HFFc6 (cell line): ENCODE measurements around the gene MAPK14. TPM values are rescaled to one million over a fixed set of nuclear protein-coding genes. Genes with fewer than 3 reads are reported as not detected.
"Not testable (repeated sequence)": the region's sequence is repeated elsewhere in the genome, so short reads cannot be mapped to it uniquely, and the experiment has no call there.

Experiments used
- DNase-seq: peaks from one replicate; pipeline ENCODE4 v3.0.0-alpha.2; 2018
- H3K27ac Mint-ChIP-seq: 2 replicates; pipeline ENCODE4 v1.8.0; 2020; ENCODE audit warnings: mild to moderate bottlenecking, mixed read lengths
- H3K27me3 Mint-ChIP-seq: 2 replicates; pipeline ENCODE4 v1.8.0; 2021; ENCODE audit warnings: mild to moderate bottlenecking, moderate library complexity, mixed read lengths; ENCODE audit not compliant: insufficient read depth
- H3K36me3 Mint-ChIP-seq: 2 replicates; pipeline ENCODE4 v1.8.0; 2021; ENCODE audit warnings: low read depth, mixed read lengths
- H3K4me1 Mint-ChIP-seq: 2 replicates; pipeline ENCODE4 v1.8.0; 2020; ENCODE audit warnings: low read depth, mixed read lengths
- H3K4me3 Mint-ChIP-seq: 2 replicates; pipeline ENCODE4 v1.8.0; 2020; ENCODE audit warnings: mild to moderate bottlenecking, moderate library complexity, mixed read lengths
- H3K9me3 Mint-ChIP-seq: 2 replicates; pipeline ENCODE4 v1.8.0; 2020; ENCODE audit warnings: mild to moderate bottlenecking, mixed read lengths
- long read RNA-seq: library from polyadenylated mRNA; unstranded; transcript quantifications from one replicate; pipeline ENCODE4 v2.0.0, GENCODE V29; 2019
- total RNA-seq, 6 experiments: library from RNA; stranded (reverse); fragmentation: NEBNext Ultra II Directional; extraction: Animal tissue kit (Norgen Biotek cat#: 25700); gene quantifications; 2 replicates in 1 of 6; 3 replicates in 5 of 6; pipeline ENCODE4 v1.2.3, GENCODE V29; 2021
- TF ChIP-seq, protein P1 (sequence below): fragments of 200-600 bp; sonication (generic); IDR thresholded peaks from 2 replicates; pipeline ENCODE4 v1.5.0; 2021; ENCODE audit warnings: antibody characterized with exemption, mild to moderate bottlenecking

Gene MAPK14
- 10 to 100 TPM; 34.1 to 40.4 (median 37.1) TPM for total RNA-seq
- long read RNA-seq, full-length matches to known transcripts: 4 of 14 reads
- long read RNA-seq, partial matches to known transcripts: 3 of 14 reads
- long read RNA-seq, other reads (novel, unspliced or antisense): 7 of 14 reads

GRCh38 chr6:36027501-36028087 lies at the start of gene MAPK14:
MAPK14 (plus strand) TSS chr6:36027808; CDS start chr6:36028158, 350 bp downstream.
- H3K27ac Mint-ChIP-seq: peak within 1 kb of the TSS; percentile 94
- peak; percentile 100 for DNase-seq
- peaks cover 2% of the 10 kb centered on the region for H3K27me3 Mint-ChIP-seq
- H3K36me3 Mint-ChIP-seq: peaks cover 10% of the 10 kb centered on the region
- H3K4me3 Mint-ChIP-seq: peak within 1 kb of the TSS; percentile 100
- peaks cover 46% of the 10 kb centered on the region for H3K4me1 Mint-ChIP-seq
- TF ChIP-seq, protein P1, sequence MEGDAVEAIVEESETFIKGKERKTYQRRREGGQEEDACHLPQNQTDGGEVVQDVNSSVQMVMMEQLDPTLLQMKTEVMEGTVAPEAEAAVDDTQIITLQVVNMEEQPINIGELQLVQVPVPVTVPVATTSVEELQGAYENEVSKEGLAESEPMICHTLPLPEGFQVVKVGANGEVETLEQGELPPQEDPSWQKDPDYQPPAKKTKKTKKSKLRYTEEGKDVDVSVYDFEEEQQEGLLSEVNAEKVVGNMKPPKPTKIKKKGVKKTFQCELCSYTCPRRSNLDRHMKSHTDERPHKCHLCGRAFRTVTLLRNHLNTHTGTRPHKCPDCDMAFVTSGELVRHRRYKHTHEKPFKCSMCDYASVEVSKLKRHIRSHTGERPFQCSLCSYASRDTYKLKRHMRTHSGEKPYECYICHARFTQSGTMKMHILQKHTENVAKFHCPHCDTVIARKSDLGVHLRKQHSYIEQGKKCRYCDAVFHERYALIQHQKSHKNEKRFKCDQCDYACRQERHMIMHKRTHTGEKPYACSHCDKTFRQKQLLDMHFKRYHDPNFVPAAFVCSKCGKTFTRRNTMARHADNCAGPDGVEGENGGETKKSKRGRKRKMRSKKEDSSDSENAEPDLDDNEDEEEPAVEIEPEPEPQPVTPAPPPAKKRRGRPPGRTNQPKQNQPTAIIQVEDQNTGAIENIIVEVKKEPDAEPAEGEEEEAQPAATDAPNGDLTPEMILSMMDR: peak; percentile 85
- peaks cover 4% of the 10 kb centered on the region; the same call in 1 of the 2 replicates for H3K9me3 Mint-ChIP-seq

DNA sequence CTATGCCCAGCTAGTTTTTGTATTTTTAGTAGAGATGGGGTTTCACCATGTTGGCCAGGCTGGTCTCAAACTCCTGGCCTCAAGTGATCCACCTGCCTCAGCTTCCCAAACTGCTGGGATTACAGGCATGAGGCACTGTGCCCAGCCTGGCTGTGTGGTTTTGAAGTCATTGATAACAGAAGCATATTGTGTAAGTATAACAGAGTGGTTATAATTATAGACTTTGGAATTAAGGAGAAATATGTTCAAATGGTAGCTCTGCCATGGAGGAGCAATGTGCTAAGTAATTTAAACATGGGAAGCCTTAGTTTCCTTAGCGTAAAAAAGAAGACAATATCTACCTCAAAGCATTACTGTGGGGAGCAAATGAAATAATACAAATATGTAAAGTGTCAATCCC lies 47.5 kb upstream of the MAPK14 start:
- not testable (repeated sequence) for H3K4me1 Mint-ChIP-seq, H3K27ac Mint-ChIP-seq, H3K4me3 Mint-ChIP-seq, DNase-seq, H3K9me3 Mint-ChIP-seq, H3K36me3 Mint-ChIP-seq
- peaks cover 25% of the 10 kb centered on the region for H3K27me3 Mint-ChIP-seq

- no peaks in the 10 kb centered on the region for H3K36me3 Mint-ChIP-seq
- no peak overlapping the region for H3K27ac Mint-ChIP-seq
- TF ChIP-seq, protein P1: no peak
- H3K9me3 Mint-ChIP-seq: no peaks in the 10 kb centered on the region
- DNase-seq: no peak
- peaks cover 27% of the 10 kb centered on the region for H3K27me3 Mint-ChIP-seq
- H3K4me1 Mint-ChIP-seq: no peaks in the 10 kb centered on the region
- H3K4me3 Mint-ChIP-seq: no peak overlapping the region
Observed at GRCh38 chr6:35980991-35981645, 46.5 kb upstream of the MAPK14 start.

- Mint-ChIP-seq H3K4me1 (no peaks in the 10 kb centered on the region), H3K9me3 (no peaks in the 10 kb centered on the region), H3K27me3 (peaks cover 25% of the 10 kb centered on the region), H3K4me3 (no peak overlapping the region), H3K36me3 (no peaks in the 10 kb centered on the region), H3K27ac (no peak overlapping the region)
- TF ChIP-seq, protein P1: no peak
- no peak for DNase-seq
Observed at GRCh38 chr6:35984701-35985100, 42.9 kb upstream of the MAPK14 start.

DNA sequence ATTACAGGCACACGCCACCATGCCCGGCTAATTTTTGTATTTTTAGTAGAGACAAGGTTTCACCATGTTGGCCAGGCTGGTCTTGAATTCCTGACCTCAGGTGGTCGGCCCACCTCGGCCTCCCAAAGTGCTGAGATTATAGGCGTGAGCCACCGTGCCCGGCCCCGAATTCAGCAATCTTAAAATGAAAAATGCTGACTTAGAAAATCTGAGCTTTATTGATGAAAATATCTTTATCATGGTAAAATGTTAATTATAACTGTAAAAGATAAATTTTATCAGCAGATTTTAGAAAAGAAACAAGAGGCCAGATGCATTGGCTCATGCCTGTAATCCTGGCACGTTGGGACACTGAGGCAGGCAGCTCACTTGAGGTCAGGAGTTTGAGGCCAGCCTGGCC lies 39.6 kb upstream of the MAPK14 start:
- DNase-seq, H3K4me3 Mint-ChIP-seq, H3K4me1 Mint-ChIP-seq, H3K27ac Mint-ChIP-seq, H3K36me3 Mint-ChIP-seq, H3K9me3 Mint-ChIP-seq: not testable (repeated sequence)
- H3K27me3 Mint-ChIP-seq: peaks cover 23% of the 10 kb centered on the region

GRCh38 chr6:35993150-35993549 lies 34.5 kb upstream of the MAPK14 start:
- H3K4me1 Mint-ChIP-seq: no peaks in the 10 kb centered on the region
- no peak overlapping the region for H3K27ac Mint-ChIP-seq
- TF ChIP-seq, protein P1: no peak
- no peaks in the 10 kb centered on the region for H3K36me3 Mint-ChIP-seq
- no peak overlapping the region for H3K4me3 Mint-ChIP-seq
- H3K27me3 Mint-ChIP-seq: peaks cover 27% of the 10 kb centered on the region
- H3K9me3 Mint-ChIP-seq: no peaks in the 10 kb centered on the region
- DNase-seq: no peak
